HG02885 (cell line): ENCODE results near the gene KRTAP4-5.
"Not testable (repeated sequence)": the region's sequence is repeated elsewhere in the genome, so short reads cannot be mapped to it uniquely, and the experiment has no call there.

Source experiments
- ATAC-seq: cut with Tn5 transposase; IDR thresholded peaks from one replicate; pipeline ENCODE4 v1.9.1; 2021; ENCODE audit warnings: mild to moderate bottlenecking; ENCODE audit not compliant: unreplicated experiment, poor library complexity

The KRTAP4-5 gene

GRCh38 chr17:41148971-41149651 is 514 bp downstream of the KRTAP4-5 start:
- ATAC-seq: not testable (repeated sequence)

DNA sequence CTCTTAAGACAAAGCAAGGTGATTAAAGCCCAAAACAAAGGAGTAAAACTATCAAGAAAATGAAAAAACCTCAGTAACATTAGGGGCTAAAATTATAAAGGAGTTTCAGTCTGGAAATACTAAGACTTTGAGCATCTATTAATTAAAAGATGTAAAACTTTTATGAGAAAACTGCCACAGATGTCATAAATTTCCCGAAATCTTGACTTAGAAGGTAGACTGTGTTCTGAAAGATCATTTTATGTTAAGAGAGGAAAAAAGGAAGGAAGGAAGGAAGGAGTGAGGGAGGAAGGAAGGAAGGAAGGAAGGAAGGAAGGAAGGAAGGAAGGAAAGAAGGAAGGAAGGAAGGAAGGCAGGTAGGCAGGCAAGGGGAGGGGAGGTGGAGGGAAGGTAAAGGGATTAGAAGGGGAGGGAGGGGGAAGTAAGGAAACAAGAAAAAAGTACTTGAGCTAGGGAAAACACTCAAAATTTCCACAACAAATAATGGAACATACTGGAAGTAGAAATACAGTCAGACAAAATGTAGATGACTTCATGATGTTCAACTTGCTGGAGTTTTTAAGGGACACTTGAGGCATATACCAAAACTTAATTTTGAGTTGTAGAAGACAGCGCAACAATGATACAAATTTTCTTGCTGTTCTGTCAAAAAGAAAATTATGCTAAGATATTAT is 2.0 kb downstream of the KRTAP4-5 start:
- no peak for ATAC-seq

DNA sequence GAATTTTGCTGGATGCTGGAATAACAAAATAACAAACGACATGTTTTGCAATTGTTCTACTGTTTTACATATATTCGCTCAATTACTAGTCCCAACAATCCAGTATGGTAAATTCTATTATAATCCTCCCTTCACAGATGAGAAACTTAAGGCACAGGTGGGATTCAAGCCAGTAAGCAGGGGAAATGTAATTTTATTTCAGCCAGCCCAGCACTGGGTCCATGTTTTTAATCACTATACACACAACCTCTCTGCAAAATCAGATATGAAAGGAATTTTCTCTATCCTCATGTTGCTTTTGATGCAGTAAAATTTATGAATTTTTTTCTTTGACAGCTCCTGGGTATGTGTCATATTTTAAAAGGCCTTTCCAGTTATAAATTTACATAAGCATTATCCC is 4.4 kb downstream of the KRTAP4-5 start:
- no peak for ATAC-seq

- ATAC-seq: no peak
Observed at GRCh38 chr17:41144846-41145245, 4.8 kb downstream of the KRTAP4-5 start.

GRCh38 chr17:41141361-41141760 is 8.3 kb downstream of the KRTAP4-5 start:
- no peak for ATAC-seq

GRCh38 chr17:41140360-41141131 is 9.1 kb downstream of the KRTAP4-5 start, which contains the start of gene KRTAP4-6:
Gene KRTAP4-6, minus strand, starts transcription at chr17:41140544. Its CDS starts 57 bp downstream, at chr17:41140487.
- no peak for ATAC-seq

DNA sequence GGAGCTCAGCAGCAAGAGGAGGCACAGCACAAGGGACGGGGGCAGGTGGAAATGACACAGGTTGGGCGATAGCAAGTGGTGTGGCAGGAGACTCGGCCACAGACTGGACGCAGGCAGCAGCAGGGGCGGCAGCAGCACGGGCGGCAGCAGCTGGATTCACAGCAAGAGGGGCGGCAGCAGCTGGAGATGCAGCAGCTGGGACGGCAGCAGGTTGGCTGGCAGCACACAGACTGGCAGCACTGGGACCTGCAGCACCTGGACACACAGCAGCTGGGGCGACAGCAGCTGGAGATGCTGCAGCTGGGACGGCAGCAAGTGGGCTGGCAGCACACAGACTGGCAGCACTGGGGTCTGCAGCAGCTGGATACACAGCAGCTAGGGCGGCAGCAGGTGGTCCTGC is 9.8 kb downstream of the KRTAP4-5 start:
- ATAC-seq: not testable (repeated sequence)

DNA sequence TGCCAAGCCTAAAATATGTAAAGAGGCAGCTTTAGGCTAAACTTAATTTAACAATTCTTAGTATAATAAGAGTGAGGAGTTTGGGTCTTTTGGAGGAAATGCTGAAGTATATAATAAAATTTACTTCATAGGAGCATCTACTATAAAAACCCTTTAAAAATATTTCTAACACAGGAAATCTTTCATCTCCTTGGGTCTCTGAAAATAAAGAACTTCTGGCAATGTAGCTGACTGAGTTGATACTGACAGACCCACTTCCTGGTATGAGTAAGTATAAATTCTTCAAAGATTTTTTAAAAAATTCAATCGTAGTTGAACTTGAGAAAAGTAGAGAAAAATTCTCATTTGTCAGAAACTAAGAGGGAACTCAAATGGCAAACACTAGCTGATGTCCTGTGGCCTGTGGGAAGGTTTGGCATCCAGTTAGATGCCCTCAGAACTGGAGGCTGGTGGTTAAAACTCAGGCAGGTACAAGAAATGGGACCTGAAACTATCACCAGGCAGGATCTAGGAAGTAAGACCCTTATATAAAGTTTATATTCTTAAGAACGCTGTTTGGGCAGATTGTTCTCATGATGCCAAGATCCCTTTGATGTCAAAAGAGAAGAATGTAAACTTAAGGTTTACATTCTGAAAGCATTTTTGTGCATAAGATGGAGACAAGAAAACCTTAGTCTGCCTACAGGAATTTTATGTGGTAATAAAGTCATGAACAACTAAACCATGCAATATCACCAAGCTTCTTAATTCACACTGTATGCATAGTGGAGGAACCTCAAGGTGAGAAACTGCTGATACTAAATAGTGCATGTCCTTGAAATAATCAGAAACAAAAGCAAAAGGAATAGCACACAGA is 15.5 kb downstream of the KRTAP4-5 start:
- ATAC-seq: no peak

DNA sequence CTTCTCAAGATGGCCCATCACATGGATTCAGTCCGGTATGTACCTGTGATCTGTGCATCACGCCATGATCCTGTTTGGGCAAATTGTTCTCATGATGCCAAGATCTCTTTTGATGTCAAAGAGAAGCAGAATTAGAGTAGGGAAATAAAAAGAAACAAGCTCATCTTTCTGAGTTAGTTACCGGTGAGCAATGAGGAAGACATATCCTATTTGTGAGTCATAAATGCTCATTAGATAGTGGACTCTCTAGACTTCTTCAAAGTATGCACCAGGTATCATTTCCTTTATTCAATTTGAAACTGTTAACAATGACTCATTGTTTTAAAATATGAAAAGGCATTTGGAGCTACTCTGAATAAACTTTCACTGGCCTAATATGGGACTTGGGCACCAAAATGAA is 17.6 kb downstream of the KRTAP4-5 start:
- no peak for ATAC-seq

- ATAC-seq: no peak
Observed at GRCh38 chr17:41127371-41127770, 22.3 kb downstream of the KRTAP4-5 start.

DNA sequence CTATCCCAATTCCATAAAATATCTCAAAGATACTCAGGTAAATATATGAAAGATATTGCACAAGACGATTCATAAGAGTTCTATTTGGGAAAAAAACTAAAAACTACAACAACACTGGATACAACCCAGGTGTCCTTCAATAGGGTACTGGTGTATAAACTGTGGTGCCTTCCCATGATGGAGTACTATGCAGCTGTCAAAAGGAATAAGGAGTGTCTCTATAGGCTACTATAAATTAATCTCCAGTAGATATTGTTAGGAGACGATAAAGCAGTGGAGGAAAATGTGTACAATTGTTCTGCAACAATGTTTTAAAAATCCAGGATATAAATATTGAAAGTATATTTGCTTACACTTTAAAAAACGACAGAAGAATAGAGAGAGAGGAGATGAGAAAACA is 23.2 kb downstream of the KRTAP4-5 start:
- no peak for ATAC-seq

DNA sequence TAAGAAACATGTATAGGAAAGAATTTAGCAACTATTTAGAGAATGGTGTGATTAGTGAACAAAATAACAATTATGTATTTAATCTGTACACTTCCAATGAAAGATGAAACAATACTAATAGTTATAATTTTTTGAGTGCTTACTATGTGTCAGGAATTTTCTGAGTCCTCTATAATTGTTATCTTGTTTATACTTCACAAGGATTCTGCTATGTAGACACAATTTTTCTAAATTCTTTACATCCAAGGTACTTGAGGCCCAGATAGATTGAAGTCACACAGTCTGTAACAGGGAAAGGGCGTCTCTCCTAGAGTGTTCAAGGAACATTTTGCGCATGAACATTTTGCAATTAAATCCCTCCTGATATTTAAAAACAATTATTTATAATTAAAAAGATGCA is 24.6 kb downstream of the KRTAP4-5 start:
- no peak for ATAC-seq

DNA sequence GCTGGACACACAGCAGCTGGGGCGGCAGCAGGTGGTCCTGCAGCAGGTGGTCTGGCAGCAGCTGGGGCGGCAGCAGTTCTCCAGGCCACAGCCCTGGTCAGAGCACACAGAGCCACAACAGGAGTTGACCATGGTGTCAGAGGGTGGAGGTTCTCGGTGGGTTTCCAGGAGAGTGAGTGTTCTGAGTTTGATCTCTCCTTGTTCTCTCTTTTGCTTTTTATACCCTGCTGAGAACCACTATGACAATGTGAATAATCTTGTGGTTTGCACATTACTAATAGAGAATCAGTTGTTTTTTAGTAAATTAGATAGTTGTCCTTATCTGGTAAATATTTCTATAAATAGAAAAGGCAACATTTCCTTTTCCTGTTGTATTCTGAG is 25.6 kb downstream of the KRTAP4-5 start, which contains the start of gene KRTAP4-12:
Gene KRTAP4-12, minus strand, starts transcription at position 192 of the 381 bp plus-strand sequence. Its CDS starts 60 bp downstream, at position 132.
- ATAC-seq: not testable (repeated sequence)

GRCh38 chr17:41123292-41123990 is 26.2 kb downstream of the KRTAP4-5 start:
- not testable (repeated sequence) for ATAC-seq

GRCh38 chr17:41121742-41122141 is 27.9 kb downstream of the KRTAP4-5 start:
- ATAC-seq: no peak

DNA sequence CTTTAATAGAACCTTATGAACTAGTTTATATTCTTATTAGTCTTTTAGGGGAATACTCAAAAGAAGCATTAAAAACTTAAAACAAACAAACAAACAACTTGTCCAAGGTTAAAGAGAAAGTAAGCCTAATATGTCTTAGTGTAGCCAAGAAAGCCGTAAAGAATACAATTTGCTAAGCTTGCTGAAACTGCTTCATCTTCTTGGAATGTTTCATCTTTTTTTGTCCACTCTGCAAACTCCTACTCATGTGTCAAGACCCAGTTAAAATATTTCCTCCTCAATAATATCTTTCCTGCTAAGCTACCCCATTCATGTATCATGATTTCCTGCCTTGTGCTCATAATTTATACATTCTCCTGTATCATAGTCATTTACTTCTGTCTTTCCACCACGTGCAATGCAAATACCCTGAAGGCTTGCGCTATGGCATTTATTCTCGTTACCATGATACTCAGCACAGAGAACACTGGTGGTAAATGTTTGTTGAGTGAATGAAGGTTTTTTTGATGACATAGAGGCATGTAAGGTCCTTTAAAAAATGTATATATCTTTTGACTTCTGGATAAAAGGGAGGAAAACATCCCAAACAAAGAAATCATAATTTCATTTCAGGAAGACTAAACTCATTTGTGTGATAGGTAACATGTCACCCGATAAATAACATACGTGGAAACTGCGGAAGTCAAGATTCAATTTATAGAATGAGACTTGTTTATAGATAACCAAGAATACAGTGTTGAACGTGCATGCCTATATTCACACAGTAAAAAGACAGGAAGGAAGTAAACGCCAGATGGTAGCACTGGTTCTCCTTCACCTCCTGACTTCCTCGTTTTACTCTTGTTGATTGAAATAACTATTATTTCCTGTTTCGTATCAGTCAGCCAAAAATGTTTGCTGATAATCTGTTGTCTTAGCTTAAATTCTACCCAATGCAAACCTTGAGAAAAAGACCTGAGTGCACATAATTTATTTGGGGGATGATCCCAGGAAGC is 29.6 kb downstream of the KRTAP4-5 start:
- not testable (repeated sequence) for ATAC-seq

GRCh38 chr17:41118721-41119120 is 30.9 kb downstream of the KRTAP4-5 start:
- no peak for ATAC-seq

DNA sequence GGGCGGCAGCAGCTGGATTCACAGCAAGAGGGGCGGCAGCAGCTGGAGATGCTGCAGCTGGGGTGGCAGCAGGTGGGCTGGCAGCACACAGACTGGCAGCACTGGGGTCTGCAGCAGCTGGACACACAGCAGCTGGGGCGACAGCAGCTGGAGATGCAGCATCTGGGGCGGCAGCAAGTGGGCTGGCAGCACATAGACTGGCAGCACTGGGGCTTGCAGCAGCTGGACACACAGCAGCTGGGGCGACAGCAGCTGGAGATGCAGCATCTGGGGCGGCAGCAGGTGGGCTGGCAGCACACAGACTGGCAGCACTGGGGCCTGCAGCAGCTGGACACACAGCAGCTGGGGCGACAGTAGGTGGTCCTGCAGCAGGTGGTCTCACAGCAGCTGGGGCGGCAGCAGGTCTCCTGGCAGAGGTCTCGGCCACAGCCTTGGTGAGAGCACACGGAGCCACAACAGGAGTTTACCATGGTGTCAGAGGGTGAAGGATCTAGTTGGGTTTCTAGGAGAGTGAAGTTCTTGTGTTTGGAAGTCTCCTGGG is 31.7 kb downstream of the KRTAP4-5 start, which contains the start of gene KRTAP4-11:
Gene KRTAP4-11, minus strand, starts transcription at position 528 of the 541 bp plus-strand sequence. Its CDS starts 58 bp downstream, at position 470.
- ATAC-seq: not testable (repeated sequence)
